GM18526 (cell line): ENCODE measurements around the gene BLVRB.
A peak's percentile ranks its signal among the peaks of the same experiment; 100 is the strongest.

Experiments
- POLR2A ChIP-seq: IDR thresholded peaks from 3 replicates; pipeline ENCODE4 v1.6.1; 2011; ENCODE audit not compliant: insufficient read length; ENCODE audit errors: extremely low read depth

BLVRB gene

GRCh38 chr19:40419066-40419612, 46.4 kb downstream of the BLVRB start:
- no peak for TF ChIP-seq POLR2A

- TF ChIP-seq POLR2A = no peak
Measured at GRCh38 chr19:40418040-40418439, 47.5 kb downstream of the BLVRB start.

GRCh38 chr19:40417643-40417981, 47.9 kb downstream of the BLVRB start:
- no peak for TF ChIP-seq POLR2A

- TF ChIP-seq POLR2A = peak; percentile 14
Measured at GRCh38 chr19:40416918-40417642, 48.5 kb downstream of the BLVRB start.

DNA sequence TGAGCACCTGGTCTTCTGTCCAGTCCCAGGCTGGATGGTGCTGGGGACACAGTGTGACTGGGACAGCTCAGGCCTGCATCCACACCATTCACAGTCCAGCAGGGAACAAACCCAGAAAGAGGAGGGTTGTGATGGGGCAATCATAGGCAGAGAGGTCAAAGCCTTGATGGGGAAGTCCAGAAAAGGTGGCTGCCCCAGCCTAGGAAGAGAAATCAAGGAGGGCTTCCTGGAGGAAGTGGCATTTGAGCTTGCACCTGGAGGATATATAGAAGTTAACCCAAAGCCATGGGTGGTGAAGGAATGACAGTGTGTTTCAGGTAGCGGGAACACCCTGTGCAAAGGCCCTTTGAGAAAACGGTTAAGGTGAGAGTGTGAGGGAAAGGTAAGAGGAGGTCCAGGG, 49.8 kb downstream of the BLVRB start:
- no peak for TF ChIP-seq POLR2A

DNA sequence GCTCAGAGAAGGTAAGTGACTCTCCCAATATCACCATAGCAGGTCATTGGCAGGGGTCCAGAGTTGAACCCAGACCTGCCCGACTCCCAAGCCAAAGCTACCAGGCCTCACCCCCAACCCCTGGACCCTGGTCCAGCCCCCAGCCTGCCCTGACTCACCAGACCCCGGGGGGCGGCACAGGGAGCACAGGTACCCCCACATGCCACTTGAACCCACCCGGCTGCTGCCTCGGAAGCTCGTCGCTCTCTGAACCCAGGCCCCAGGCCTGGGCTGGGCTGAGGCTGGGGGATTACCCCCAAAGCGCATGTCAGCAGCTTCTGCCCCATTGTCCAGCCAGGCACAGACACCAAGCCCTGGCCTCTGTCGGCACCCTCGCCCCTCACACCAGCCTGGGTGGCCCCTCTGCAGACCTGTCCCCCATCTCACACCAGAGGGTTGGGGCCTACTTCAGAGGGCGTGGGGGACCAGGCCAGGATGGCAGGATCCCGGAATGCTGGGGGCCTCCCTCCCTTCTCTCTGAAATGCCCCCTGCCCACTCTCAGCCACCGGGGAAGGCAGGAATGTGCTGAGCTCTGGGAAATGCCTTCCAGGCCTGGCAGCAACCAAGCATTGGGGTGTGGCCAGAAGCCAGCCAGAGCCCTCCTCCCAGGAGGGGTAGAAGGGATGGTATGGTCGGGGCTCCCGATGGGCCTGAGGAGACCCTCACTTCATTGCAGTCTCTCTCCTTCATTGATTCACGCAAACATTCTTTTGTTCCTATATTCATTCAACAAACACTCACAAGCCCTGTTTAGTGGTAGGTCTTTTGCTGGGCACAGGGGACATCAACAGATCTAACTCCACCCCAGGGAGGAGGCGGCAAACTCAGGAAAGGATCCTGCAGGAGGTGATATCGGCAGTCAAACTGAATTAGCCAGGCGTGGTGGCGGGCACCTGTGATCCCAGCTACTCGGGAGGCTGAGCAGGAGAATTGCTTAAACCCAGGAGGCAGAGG, 50.7 kb downstream of the BLVRB start:
- TF ChIP-seq POLR2A = no peak

DNA sequence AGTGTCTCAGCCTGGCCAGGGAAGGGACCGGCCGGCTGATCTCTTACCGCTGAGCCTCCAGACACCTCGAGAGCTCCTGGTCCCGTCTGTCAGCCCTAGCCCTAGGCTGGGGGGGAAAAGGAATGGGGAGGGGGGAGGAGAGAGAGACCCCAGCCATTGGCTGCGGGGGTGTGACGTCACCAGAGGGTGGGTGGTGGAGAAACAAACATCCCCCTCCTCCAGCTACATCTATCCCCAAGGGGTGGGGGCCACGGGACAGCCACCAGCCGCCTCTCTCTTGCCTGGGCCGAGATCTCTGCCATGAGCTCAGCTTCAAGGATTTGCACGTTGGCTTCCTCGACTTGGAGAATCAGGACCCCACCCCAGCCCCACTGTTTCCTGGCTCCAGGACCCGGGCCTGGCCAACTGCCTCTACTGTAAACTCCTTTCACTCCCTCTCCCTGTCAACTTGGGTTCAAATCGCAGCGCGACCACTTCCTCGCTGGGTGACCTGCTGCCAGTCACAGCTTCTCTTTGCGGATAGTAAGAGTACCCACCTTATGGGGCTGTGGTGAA, 52.2 kb downstream of the BLVRB start, which contains the start of gene PRX:
PRX (minus strand) TSS at position 88 of the 555 bp plus-strand sequence. CDS start 5,446 bp downstream, outside the sequence.
- TF ChIP-seq POLR2A = no peak

- TF ChIP-seq POLR2A = no peak
Measured at GRCh38 chr19:40412866-40413265, 52.7 kb downstream of the BLVRB start.

DNA sequence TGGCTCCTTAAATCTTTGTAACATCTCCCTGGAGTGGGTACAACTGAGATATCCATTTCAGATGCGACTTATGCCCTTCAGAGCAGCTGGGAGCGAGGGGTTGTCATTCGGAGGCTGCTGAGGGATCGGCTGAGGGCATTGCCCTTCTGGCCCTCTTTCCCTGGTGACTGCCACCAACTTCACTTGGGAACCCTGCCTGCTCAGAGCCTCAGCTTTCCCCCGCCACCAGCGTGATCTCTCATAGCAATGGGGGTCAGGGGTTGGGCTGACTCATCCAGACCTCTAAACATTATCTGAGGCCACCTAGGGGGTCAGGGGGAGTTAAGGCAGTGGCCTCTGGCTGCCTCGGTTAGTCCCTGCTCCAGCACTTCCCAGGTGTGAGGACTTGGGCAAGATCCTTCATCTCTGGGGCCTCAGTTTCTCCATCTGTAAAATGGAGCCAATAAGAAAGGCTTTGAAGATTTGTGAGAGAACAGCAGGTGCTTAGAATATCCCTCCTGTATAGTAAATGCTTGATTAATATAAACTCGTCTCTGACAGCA, 53.5 kb downstream of the BLVRB start:
- TF ChIP-seq POLR2A = no peak

- TF ChIP-seq POLR2A = no peak
Measured at GRCh38 chr19:40411125-40411842, 54.3 kb downstream of the BLVRB start.

GRCh38 chr19:40410030-40410389, 55.5 kb downstream of the BLVRB start:
- no peak for TF ChIP-seq POLR2A

DNA sequence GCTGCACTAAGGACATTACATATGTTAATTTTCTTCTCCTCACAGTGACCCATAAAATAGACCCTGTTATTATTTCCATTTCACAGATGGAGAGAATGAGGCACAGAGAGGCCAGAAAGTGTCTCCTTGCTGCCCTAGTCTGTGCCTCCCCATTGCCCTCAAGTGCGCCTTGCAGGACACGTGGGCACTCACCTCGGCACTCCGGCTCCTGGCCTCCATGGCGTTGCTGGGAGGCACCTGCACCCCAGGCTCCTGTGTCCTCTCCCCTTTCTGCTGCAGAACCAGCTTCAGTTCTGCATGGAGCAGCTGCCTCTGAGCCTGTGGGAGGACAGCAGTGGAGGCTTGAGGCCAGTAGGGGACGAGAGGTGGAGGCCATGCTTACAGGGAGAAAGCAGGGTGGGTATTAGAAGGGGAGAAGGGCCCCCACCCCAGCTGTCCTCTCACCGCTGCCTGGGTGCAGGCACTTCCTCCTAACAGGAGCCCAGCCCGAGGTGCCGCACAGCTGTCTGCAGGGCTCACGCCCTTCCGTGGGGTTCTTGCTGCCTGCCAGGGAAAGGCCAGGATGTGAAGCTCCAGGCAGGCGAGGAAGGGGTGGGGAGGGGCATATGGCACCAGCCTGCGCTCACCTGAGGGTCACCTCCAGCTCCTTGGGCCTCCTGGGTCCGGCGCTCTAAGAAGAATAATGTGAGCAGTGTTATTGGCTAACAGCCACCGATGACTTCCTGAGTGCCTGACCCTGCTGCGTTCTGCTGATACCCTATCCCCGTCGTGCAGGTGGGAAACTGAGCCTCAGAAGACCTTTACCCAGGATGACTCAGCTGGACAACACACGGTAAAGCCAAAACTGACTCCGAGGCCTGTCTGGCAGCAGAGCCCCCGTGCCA, 57.6 kb downstream of the BLVRB start:
- no peak for TF ChIP-seq POLR2A

DNA sequence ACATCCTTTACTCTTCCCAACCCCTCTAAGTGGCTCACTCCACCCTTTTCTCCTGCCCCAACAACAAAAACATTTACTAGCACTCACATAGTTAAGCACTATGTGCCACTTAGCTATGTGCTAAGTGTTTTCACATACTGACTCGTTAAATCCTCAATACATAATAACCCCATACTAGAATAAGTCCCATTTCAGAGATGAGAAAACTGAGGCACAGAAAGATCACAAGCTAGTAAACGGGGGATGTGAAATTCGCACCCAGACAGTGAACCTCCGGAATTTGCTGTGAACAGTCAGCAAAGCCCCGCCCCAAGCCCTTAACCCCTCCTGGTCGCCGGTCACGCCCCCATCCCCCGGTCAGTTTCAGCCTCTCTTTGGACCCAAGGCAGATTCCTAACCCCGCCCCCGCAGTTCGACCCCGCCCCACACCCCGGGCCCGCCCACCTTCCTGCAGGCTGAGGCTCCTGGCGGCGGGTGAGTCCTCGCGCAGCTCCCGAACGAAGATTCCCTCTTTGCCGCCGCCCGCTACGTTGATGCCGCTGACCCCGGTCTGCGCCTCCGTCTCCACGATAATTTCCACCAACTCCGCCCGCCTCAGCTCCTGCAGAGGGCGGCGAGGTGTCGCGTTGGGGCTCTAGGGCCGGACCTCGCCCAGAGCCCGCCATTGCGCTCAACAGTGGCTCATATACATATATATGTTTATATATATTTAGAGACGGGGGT, 62.1 kb downstream of the BLVRB start:
- TF ChIP-seq POLR2A = no peak
